DOHH2 (cell line): ENCODE results near the gene MGST1.

Experiments
- H3F3A ChIP-seq: fragments of 200-600 bp; sonication (generic), shearing (Covaris generic); 2 replicates; pipeline ENCODE4 v1.6.0; 2016; ENCODE audit warnings: antibody characterized with exemption, mild to moderate bottlenecking; ENCODE audit not compliant: control insufficient read depth, insufficient read depth
- H3K27ac ChIP-seq: fragments of 200-600 bp; sonication (generic); 2 replicates; pipeline ENCODE4 v1.5.1; 2014; ENCODE audit warnings: low read depth, mild to moderate bottlenecking, low read length, moderate library complexity
- H3K27me3 ChIP-seq: fragments of 200-600 bp; sonication (generic); 2 replicates; pipeline ENCODE4 v1.6.1; 2014; ENCODE audit warnings: mild to moderate bottlenecking, low read length, mixed read lengths; ENCODE audit not compliant: control insufficient read depth
- H3K36me3 ChIP-seq: fragments of 200-600 bp; sonication (generic); 2 replicates; pipeline ENCODE4 v1.6.1; 2014; ENCODE audit warnings: mild to moderate bottlenecking, low read length, moderate library complexity, mixed read lengths; ENCODE audit not compliant: control insufficient read depth
- H3K4me1 ChIP-seq: fragments of 200-600 bp; sonication (generic); 2 replicates; pipeline ENCODE4 v1.6.1; 2014; ENCODE audit warnings: mild to moderate bottlenecking, low read length, mixed read lengths; ENCODE audit not compliant: control insufficient read depth
- H3K4me2 ChIP-seq: fragments of 200-600 bp; sonication (generic); 2 replicates; pipeline ENCODE4 v1.6.0; 2014; ENCODE audit warnings: mild to moderate bottlenecking, low read length, moderate library complexity
- H3K4me3 ChIP-seq: fragments of 200-600 bp; sonication (generic); 2 replicates; pipeline ENCODE4 v1.5.1; 2014; ENCODE audit warnings: mild to moderate bottlenecking, low read length, mixed read lengths
- H3K79me2 ChIP-seq: fragments of 200-600 bp; sonication (generic); 2 replicates; pipeline ENCODE4 v1.6.1; 2014; ENCODE audit warnings: mild to moderate bottlenecking, low read length, mixed read lengths; ENCODE audit not compliant: control insufficient read depth
- H3K9me2 ChIP-seq: fragments of 200-600 bp; sonication (generic); replicated peaks from 2 replicates; pipeline ENCODE4 v1.6.1; 2014; ENCODE audit warnings: mild to moderate bottlenecking, low read length, mixed read lengths; ENCODE audit not compliant: control insufficient read depth
- H3K9me3 ChIP-seq: fragments of 200-600 bp; sonication (generic); 2 replicates; pipeline ENCODE4 v1.6.1; 2014; ENCODE audit warnings: antibody characterized with exemption, low read length, mixed read lengths; ENCODE audit not compliant: control insufficient read depth, insufficient read depth
- H4K20me1 ChIP-seq: fragments of 200-600 bp; sonication (generic); 2 replicates; pipeline ENCODE4 v1.6.0; 2014; ENCODE audit warnings: low read depth, mild to moderate bottlenecking, antibody characterized with exemption, low read length, moderate library complexity; ENCODE audit not compliant: control insufficient read depth, insufficient read depth
- EZH2phosphoT487 ChIP-seq: fragments of 200-600 bp; sonication (generic); IDR thresholded peaks from 2 replicates; pipeline ENCODE4 v1.6.1; 2017; ENCODE audit warnings: borderline replicate concordance, mild to moderate bottlenecking, antibody characterized with exemption, low read length, moderate library complexity, mixed read lengths
- TF ChIP-seq, protein P1 (sequence below): fragments of 200-600 bp; sonication (generic); IDR thresholded peaks from one replicate; pipeline ENCODE4 v1.5.1; 2014; ENCODE audit warnings: antibody characterized with exemption, mild to moderate bottlenecking, low read depth, low read length; ENCODE audit not compliant: poor library complexity, severe bottlenecking

MGST1 gene

GRCh38 chr12:16345105-16345504, 2.3 kb upstream of the MGST1 start:
- Histone ChIP-seq H3K36me3 (no peaks in the 10 kb centered on the region), H3K9me3 (no peaks in the 10 kb centered on the region), H3K4me2 (no peak overlapping the region)

DNA sequence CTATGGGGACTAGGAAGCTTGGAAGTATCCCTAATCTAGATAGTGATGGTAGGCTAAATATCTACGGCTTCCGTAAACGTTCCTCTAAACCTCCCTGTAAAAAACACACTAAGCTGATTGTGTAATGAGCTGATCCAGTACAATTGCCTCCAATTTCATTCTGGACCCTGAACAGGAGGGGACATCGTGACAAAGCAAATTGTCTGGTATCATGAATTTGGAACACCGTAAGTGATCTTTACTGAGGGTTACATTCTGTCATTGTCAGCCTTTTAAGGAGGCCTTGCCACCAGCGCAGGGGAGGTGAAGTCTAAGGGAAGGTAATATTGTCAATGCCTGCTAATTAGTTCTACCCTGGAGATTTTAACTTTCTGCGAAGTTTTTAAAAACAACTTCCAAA, 487 bp upstream of the MGST1 start:
- TF ChIP-seq, protein P1, sequence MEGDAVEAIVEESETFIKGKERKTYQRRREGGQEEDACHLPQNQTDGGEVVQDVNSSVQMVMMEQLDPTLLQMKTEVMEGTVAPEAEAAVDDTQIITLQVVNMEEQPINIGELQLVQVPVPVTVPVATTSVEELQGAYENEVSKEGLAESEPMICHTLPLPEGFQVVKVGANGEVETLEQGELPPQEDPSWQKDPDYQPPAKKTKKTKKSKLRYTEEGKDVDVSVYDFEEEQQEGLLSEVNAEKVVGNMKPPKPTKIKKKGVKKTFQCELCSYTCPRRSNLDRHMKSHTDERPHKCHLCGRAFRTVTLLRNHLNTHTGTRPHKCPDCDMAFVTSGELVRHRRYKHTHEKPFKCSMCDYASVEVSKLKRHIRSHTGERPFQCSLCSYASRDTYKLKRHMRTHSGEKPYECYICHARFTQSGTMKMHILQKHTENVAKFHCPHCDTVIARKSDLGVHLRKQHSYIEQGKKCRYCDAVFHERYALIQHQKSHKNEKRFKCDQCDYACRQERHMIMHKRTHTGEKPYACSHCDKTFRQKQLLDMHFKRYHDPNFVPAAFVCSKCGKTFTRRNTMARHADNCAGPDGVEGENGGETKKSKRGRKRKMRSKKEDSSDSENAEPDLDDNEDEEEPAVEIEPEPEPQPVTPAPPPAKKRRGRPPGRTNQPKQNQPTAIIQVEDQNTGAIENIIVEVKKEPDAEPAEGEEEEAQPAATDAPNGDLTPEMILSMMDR = no peak
- no peak for TF ChIP-seq EZH2phosphoT487
- Histone ChIP-seq H4K20me1 (no peaks in the 10 kb centered on the region), H3F3A (no peaks in the 10 kb centered on the region), H3K9me3 (no peaks in the 10 kb centered on the region), H3K4me1 (no peaks in the 10 kb centered on the region), H3K9me2 (no peaks in the 10 kb centered on the region), H3K27me3 (no peaks in the 10 kb centered on the region), H3K4me2 (no peak overlapping the region), H3K36me3 (no peaks in the 10 kb centered on the region), H3K79me2 (no peaks in the 10 kb centered on the region), H3K4me3 (no peak overlapping the region), H3K27ac (no peak overlapping the region)

More at GRCh38 chr12:16345105-16345504, 2.3 kb upstream of the MGST1 start:
- TF ChIP-seq, protein P1 = no peak
- TF ChIP-seq EZH2phosphoT487 = no peak
- Histone ChIP-seq H3K79me2 (no peaks in the 10 kb centered on the region), H3K27ac (no peak overlapping the region), H3K4me1 (no peaks in the 10 kb centered on the region), H3K9me2 (no peaks in the 10 kb centered on the region), H4K20me1 (no peaks in the 10 kb centered on the region), H3F3A (no peaks in the 10 kb centered on the region), H3K4me3 (no peak overlapping the region), H3K27me3 (no peaks in the 10 kb centered on the region)

- Histone ChIP-seq H3K27ac (no peak overlapping the region), H3K27me3 (no peaks in the 10 kb centered on the region), H3K4me1 (no peaks in the 10 kb centered on the region), H3K79me2 (no peaks in the 10 kb centered on the region), H3F3A (no peaks in the 10 kb centered on the region), H3K9me3 (no peaks in the 10 kb centered on the region), H3K9me2 (no peaks in the 10 kb centered on the region), H3K4me3 (no peak overlapping the region), H4K20me1 (no peaks in the 10 kb centered on the region), H3K36me3 (no peaks in the 10 kb centered on the region), H3K4me2 (no peak overlapping the region)
- TF ChIP-seq, protein P1 = no peak
- no peak for TF ChIP-seq EZH2phosphoT487
Measured at GRCh38 chr12:16348435-16349130, 1.1 kb downstream of the MGST1 start.
